Omental fat pad (tissue), 4 donors: Measurements from ENCODE around the gene KRT80. TPM values are rescaled to one million over a fixed set of nuclear protein-coding genes. Genes with fewer than 3 reads are reported as not detected.

ENCODE experiments used
- ATAC-seq: fragments of 150-250 bp; one replicate; pipeline ENCODE4 v1.9.1; 2016; ENCODE audit warnings: mild to moderate bottlenecking, moderate library complexity; ENCODE audit not compliant: low FRiP score
- DNase-seq: peaks from one replicate; pipeline ENCODE4 v3.0.0-alpha.2; 2019; ENCODE audit warnings: low spot score
- CTCF ChIP-seq, 3 donors: fragments of 450-650 bp; IDR thresholded peaks; one replicate each; pipeline ENCODE4 v1.5.1; 2016 to 2017; ENCODE audit warnings: antibody characterized with exemption in 3 of 3, mild to moderate bottlenecking in 3 of 3, moderate library complexity in 2 of 3
- total RNA-seq, 4 donors: library from RNA; depleted of rRNA; stranded (reverse); fragments of >200 nt; gene quantifications; one replicate each; pipeline ENCODE4 v1.1.0, GENCODE V29; 2016

The KRT80 gene
- total RNA-seq, 4 donors from 2014 or later: 0.37 to 5.5 (median 0.75) TPM; not detected in 1

- ATAC-seq: no peak
- no peak for TF ChIP-seq CTCF (IDR thresholded peaks at IDR 0.05)
- DNase-seq: no peak
These were observed 63.9 kb downstream of the KRT80 start for GRCh38 chr12:52127683-52128450.

GRCh38 chr12:52126605-52127578 is 64.9 kb downstream of the KRT80 start:
- TF ChIP-seq CTCF (IDR thresholded peaks at IDR 0.05): no peak
- ATAC-seq (no peak), DNase-seq (no peak)

GRCh38 chr12:52126050-52126604 is 65.7 kb downstream of the KRT80 start:
- ATAC-seq: no peak
- DNase-seq: no peak

GRCh38 chr12:52125476-52125900 is 66.3 kb downstream of the KRT80 start:
- ATAC-seq: no peak
- DNase-seq: no peak
- TF ChIP-seq CTCF (IDR thresholded peaks at IDR 0.05): no peak

More at GRCh38 chr12:52126050-52126604, 65.7 kb downstream of the KRT80 start:
- TF ChIP-seq CTCF (IDR thresholded peaks at IDR 0.05): no peak

GRCh38 chr12:52123487-52124186 is 68.2 kb downstream of the KRT80 start:
- DNase-seq: no peak
- ATAC-seq: no peak
- no peak for TF ChIP-seq CTCF (IDR thresholded peaks at IDR 0.05)

GRCh38 chr12:52122904-52123303 is 68.9 kb downstream of the KRT80 start:
- ATAC-seq (no peak), DNase-seq (no peak)
- TF ChIP-seq CTCF (IDR thresholded peaks at IDR 0.05): no peak
